GM12873 (cell line): ENCODE data around the gene PIP5K1A.

Experiments used
- CTCF ChIP-seq: IDR thresholded peaks from 2 replicates; pipeline ENCODE4 v1.5.1; 2012; ENCODE audit warnings: low read depth, mild to moderate bottlenecking, moderate library complexity, low read length, control low read depth; ENCODE audit not compliant: insufficient read depth; ENCODE audit errors: missing control alignments

The PIP5K1A gene

GRCh38 chr1:151196292-151196800 lies 2.0 kb upstream of the PIP5K1A start:
- peak; percentile 46 for TF ChIP-seq CTCF

- TF ChIP-seq CTCF: no peak
Measured at GRCh38 chr1:151197863-151198253, 494 bp upstream of the PIP5K1A start.

GRCh38 chr1:151199873-151200581 lies 1.7 kb downstream of the PIP5K1A start:
- no peak for TF ChIP-seq CTCF

GRCh38 chr1:151210830-151211229 lies 12.5 kb downstream of the PIP5K1A start:
- TF ChIP-seq CTCF: no peak

GRCh38 chr1:151211972-151212705 lies 13.8 kb downstream of the PIP5K1A start:
- no peak for TF ChIP-seq CTCF

- TF ChIP-seq CTCF: no peak
Measured at GRCh38 chr1:151213560-151213959, 15.2 kb downstream of the PIP5K1A start.

- no peak for TF ChIP-seq CTCF
Measured at GRCh38 chr1:151221616-151222015, 23.3 kb downstream of the PIP5K1A start.
